Ectodermal cell (in vitro differentiated cells): ENCODE results near the gene SIN3B.
"Not testable (repeated sequence)": the region's sequence is repeated elsewhere in the genome, so short reads cannot be mapped to it uniquely, and the experiment has no call there.

Source experiments
- H3K27ac ChIP-seq: 2 replicates; pipeline ENCODE4 v1.7.0; 2013; ENCODE audit warnings: mild to moderate bottlenecking, low read depth, low read length; ENCODE audit not compliant: insufficient read depth, poor library complexity, severe bottlenecking
- H3K27me3 ChIP-seq: 2 replicates; pipeline ENCODE4 v1.7.0; 2013; ENCODE audit warnings: mild to moderate bottlenecking, low read length; ENCODE audit not compliant: insufficient read depth, control insufficient read depth, poor library complexity, severe bottlenecking
- H3K36me3 ChIP-seq: one replicate; pipeline ENCODE4 v1.7.0; 2013; ENCODE audit warnings: low read length; ENCODE audit not compliant: control insufficient read depth, insufficient read depth
- H3K4me1 ChIP-seq: one replicate; pipeline ENCODE4 v1.7.0; 2013; ENCODE audit warnings: low read length; ENCODE audit not compliant: control insufficient read depth, insufficient read depth
- H3K4me3 ChIP-seq: 2 replicates; pipeline ENCODE4 v1.7.0; 2013; ENCODE audit warnings: low read depth, low read length, control low read depth; ENCODE audit not compliant: insufficient read depth
- H3K9me3 ChIP-seq: 2 replicates; pipeline ENCODE4 v1.7.0; 2013; ENCODE audit warnings: mild to moderate bottlenecking, low read length, moderate library complexity; ENCODE audit not compliant: control insufficient read depth
- WGBS, 2 experiments: methylation state at CpG; one replicate each; pipeline ENCODE4 v1.1.7; 2013; ENCODE audit warnings: missing lambda C conversion rate in 2 of 2; 5-methylcytosine and 5-hydroxymethylcytosine counted together

Gene SIN3B

DNA sequence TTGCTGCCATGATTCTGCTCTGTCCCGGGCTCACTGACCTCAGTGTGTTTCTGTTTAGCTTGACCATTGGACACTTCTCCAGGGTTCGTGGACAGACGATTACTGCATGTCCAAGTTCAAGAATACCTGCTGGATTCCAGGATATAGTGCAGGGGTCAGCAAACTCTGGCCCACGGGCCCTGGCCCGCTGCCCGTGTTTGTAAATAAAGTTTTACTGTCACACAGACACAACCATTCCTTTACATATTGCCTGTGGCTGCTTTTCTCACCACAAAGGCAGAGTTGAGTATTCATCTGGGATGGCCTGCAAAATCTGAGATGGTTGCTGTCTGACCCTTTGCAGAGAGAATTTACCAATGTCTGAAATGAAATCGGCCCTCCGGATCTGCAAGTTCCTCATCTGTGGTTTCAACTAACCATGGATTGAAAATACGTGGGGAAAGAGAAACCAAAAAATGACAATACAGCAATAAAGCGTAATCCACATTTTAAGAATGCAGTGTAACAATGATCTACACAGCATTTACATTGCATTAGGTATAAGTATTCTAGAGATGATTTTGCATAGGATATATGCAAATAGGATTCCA, 33.7 kb downstream of the SIN3B start:
- Histone ChIP-seq H3K9me3 (no peaks in the 10 kb centered on the region), H3K4me3 (no peak overlapping the region), H3K4me1 (no peaks in the 10 kb centered on the region), H3K27ac (no peak overlapping the region), H3K27me3 (no peaks in the 10 kb centered on the region), H3K36me3 (peaks cover 34% of the 10 kb centered on the region)
- 97 to 98% methylated on average over 10 of the region's 10 CpGs for WGBS, 2 experiments

DNA sequence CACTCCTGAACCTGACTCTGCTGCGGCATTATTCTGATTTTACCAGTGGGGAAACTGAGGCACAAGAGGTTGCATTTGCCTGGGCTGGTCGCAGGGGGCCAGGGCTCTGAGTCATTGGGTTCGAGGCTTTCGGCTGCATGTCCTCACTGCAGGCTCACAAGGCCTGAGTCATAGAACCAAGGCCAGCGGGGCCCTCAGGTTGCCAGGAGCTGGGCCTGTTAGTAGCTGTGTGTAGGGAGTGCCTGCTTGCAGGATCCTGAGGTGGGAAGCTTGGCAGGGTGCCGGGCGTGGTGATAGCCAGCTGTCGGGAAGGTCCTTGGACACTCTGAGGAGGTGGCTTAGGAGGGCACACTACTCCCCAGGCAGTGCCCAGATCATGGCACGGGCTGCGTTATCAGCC, 38.0 kb downstream of the SIN3B start:
- Histone ChIP-seq H3K27me3 (no peaks in the 10 kb centered on the region), H3K9me3 (no peaks in the 10 kb centered on the region), H3K27ac (no peak overlapping the region), H3K4me1 (no peaks in the 10 kb centered on the region), H3K36me3 (peaks cover 55% of the 10 kb centered on the region), H3K4me3 (no peak overlapping the region)
- 94 to 96% methylated on average over 10 of the region's 10 CpGs for WGBS, 2 experiments

DNA sequence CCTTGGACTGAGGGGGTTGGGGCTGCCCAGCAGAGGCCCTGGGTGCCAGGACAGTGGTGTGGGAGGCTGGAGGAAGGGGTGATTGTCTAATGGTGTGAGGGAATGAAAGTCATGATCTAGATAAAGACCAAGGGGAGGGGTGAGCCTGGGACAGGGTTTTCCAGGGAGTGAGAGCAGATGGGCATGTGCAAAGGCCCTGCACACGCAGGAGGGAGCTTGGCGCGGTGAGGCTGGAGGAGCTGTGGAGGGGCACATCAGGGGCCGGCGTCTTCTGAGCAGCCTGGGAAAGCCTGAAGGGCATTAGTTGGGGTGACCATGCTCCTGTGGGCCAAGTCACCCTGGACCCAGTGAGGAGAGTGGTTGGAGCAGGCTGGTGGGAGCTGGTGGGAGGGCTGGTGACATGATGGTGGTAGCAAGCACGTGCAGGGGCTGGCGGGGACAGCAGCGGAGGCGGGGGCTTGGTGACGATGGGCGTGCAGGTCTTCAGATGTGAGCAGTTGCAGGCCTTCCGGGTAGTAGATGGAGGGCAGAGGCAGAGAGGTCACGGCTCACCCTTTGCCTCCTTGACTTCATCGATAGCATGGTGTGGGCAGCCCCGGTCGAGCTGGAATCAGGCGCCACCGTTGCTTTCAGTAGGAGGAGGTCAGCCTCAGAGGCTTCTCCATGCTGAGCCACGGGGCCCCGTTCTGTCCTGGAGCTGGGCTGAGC, 39.4 kb downstream of the SIN3B start:
- Histone ChIP-seq H3K4me3 (no peak overlapping the region), H3K9me3 (no peaks in the 10 kb centered on the region), H3K27me3 (no peaks in the 10 kb centered on the region), H3K36me3 (peaks cover 51% of the 10 kb centered on the region), H3K4me1 (no peaks in the 10 kb centered on the region), H3K27ac (no peak overlapping the region)
- WGBS, 2 experiments: 95 to 97% methylated on average over 20 of the region's 20 CpGs

DNA sequence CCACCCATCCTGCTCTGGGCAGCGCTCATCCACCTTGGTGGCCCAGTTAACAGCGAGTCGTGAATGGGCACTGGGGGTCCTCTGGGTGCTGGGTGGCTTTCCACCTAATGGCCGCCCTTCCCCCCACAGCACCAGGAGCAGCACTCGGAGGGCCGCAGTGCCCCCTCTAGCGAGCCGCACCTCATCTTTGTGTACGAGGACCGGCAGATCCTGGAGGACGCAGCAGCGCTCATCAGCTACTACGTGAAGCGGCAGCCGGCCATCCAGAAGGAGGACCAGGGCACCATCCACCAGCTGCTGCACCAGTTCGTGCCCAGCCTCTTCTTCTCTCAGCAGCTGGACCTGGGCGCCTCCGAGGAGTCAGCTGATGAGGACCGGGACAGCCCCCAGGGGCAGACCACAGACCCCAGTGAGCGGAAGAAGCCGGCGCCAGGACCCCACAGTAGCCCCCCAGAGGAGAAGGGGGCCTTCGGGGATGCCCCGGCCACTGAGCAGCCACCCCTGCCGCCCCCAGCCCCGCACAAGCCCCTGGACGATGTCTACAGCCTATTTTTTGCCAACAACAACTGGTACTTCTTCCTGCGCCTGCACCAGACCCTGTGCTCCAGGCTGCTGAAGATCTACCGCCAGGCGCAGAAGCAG, 40.3 kb downstream of the SIN3B start:
- WGBS, 2 experiments: 96% methylated on average over 30 of the region's 30 CpGs
- Histone ChIP-seq H3K27me3 (no peaks in the 10 kb centered on the region), H3K36me3 (peaks cover 51% of the 10 kb centered on the region)

DNA sequence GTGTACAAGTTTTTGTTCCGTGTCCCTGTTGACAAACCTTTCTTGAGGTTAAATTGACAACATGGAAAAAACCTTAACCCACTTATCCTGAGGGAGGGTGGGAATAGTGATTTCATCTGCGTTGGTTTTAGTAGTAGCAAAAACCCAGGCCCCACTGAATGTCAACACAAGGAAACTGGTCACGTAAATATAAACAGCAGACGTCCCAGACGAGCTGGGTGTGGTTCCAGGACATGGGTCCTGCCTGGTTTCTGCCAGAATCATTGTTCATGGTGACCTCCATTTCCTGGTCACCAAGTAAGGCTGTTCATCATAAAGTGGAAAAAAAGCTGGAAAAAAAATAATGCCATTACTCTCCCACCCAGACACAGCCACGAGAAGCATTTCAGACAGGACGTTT, 42.7 kb downstream of the SIN3B start:
- H3K4me3 ChIP-seq: no peak overlapping the region
- H3K27ac ChIP-seq: no peak overlapping the region
- peaks cover 45% of the 10 kb centered on the region for H3K36me3 ChIP-seq
- WGBS, 2 experiments: 96 to 98% methylated on average over 7 of the region's 7 CpGs
- H3K9me3 ChIP-seq: no peaks in the 10 kb centered on the region
- H3K27me3 ChIP-seq: no peaks in the 10 kb centered on the region
- no peaks in the 10 kb centered on the region for H3K4me1 ChIP-seq

More for the DNA sequence above, 40.3 kb downstream of the SIN3B start:
- Histone ChIP-seq H3K4me3 (no peak overlapping the region), H3K4me1 (no peaks in the 10 kb centered on the region), H3K9me3 (no peaks in the 10 kb centered on the region), H3K27ac (no peak overlapping the region)

DNA sequence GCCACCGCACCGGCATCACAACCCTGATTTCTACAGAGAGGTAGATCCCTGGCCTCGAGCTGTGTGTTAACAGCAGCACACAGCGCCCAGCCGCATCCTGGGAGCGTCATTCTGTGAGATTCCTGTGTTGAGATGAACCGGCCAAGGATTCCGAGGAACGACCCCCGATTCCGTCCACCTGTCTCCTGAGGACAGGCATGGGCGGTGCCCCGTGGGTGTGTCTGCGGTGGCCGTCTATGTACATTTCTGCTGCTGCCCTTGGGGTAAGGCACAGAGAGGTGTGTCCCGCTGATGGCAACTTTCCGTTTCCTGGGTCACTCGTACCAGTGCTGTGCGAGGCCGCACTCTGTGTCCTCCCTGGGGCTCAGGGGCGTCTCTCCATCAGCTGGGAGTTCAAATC, 43.5 kb downstream of the SIN3B start:
- Histone ChIP-seq H3K9me3 (no peaks in the 10 kb centered on the region), H3K4me1 (no peaks in the 10 kb centered on the region), H3K27ac (no peak overlapping the region), H3K36me3 (peaks cover 44% of the 10 kb centered on the region), H3K27me3 (no peaks in the 10 kb centered on the region), H3K4me3 (no peak overlapping the region)
- 97% methylated on average over 21 of the region's 21 CpGs for WGBS, 2 experiments

DNA sequence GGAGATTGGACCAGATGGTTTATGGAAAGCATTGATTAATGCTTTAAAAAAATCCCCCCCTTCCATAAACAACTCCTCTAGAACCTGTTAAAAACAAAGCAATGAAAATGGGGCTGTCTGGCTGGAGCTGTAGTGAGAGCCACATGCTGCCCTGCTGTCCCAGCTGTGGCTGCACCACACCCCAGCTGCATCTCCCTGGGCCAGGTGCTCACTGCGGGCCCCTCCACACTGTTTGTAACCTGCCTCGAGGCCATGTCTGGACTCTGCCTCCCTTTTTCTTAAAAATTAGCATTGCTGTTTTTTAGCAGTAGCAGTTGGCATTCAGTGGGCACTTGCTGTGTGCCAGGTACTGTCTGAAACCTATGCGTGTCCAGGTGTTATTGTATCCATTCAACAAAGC, 44.4 kb downstream of the SIN3B start:
- H3K27me3 ChIP-seq: no peaks in the 10 kb centered on the region
- H3K4me1 ChIP-seq: no peaks in the 10 kb centered on the region
- H3K36me3 ChIP-seq: peaks cover 45% of the 10 kb centered on the region
- no peak overlapping the region for H3K27ac ChIP-seq
- H3K9me3 ChIP-seq: no peaks in the 10 kb centered on the region
- WGBS, 2 experiments: 93 to 99% methylated on average over 3 of the region's 3 CpGs
- H3K4me3 ChIP-seq: no peak overlapping the region

DNA sequence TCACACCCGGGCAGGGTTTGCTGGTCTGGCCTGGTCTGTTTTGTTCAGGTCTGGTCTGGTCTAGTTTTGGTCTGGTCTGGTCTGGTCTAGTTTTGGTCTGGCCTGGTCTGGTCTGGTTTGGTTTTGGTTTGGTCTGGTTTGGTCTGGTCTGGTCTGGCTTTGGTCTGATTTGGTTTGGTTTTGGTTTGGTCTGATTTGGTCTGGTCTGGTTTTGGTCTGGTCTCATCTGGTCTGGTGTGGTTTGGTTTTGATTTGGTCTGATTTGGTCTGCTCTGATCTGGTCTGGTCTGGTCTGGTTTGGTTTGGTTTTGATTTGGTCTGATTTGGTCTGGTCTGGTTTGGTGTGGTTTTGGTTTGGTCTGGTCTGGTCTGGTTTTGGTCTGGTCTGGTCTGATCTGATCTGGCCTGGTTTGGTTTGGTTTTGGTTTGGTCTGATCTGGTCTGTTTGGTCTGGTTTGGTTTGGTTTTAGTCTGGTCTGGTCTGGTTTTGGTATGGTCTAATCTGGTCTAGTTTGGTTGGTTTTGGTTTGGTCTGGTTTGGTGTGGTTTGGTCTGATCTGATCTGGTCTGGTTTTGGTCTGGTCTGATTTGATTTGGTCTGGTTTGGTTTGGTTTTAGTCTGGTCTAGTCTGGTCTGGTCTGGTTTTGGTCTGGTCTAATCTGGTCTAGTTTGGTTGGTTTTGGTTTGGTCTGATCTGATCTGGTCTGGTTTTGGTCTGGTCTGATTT, 45.2 kb downstream of the SIN3B start:
- H3K9me3 ChIP-seq: no peaks in the 10 kb centered on the region
- H3K36me3 ChIP-seq: peaks cover 52% of the 10 kb centered on the region
- no peaks in the 10 kb centered on the region for H3K27me3 ChIP-seq
- H3K4me1 ChIP-seq: no peaks in the 10 kb centered on the region
- no peak overlapping the region for H3K4me3 ChIP-seq
- WGBS, 2 experiments: 94 to 95% methylated on average over 1 of the region's 1 CpG
- peak overlapping the region; percentile 56 for H3K27ac ChIP-seq

DNA sequence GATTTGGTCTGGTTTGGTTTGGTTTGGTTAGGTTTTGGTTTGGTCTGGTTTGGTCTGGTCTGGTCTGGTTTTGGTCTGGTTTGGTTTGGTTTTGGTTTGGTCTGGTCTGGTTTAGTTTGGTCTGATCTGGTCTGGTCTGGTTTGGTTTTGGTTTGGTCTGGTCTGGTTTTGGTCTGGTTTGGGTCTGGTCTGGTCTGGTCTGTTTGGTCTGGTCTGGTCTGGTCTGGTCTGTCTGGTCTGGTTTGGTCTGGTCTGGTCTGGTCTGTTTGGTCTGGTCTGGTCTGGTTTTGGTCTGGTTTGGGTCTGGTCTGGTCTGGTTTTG, 45.7 kb downstream of the SIN3B start:
- H3K36me3 ChIP-seq: peaks cover 57% of the 10 kb centered on the region
- H3K27ac ChIP-seq: peak overlapping the region; percentile 56
- not testable (repeated sequence) for H3K9me3 ChIP-seq, H3K4me1 ChIP-seq, H3K4me3 ChIP-seq, H3K27me3 ChIP-seq
